HL-60 (cell line): ENCODE results near the gene KISS1R.
A peak's percentile ranks its signal among the peaks of the same experiment; 100 is the strongest.

Source experiments
- DNase-seq, 2 experiments: peaks; one replicate each; pipeline ENCODE4 v3.0.0-alpha.2; 2010 to 2020; ENCODE audit warnings: low read depth in 1 of 2, low spot score in 1 of 2
- H3K27ac ChIP-seq: fragments of 250-450 bp; sonication (Bioruptor Pico); replicated peaks from 2 replicates; pipeline ENCODE4 v1.5.1; 2020; ENCODE audit warnings: mild to moderate bottlenecking, moderate library complexity
- H3K27me3 ChIP-seq: fragments of 250-450 bp; sonication (Bioruptor Pico); 2 replicates; pipeline ENCODE4 v1.5.1; 2021; ENCODE audit warnings: mild to moderate bottlenecking, moderate library complexity; ENCODE audit not compliant: insufficient read depth, poor library complexity, severe bottlenecking
- H3K4me3 ChIP-seq: replicated peaks from 2 replicates; pipeline ENCODE4 v1.5.1; 2011; ENCODE audit warnings: mild to moderate bottlenecking, control low read depth, low read length; ENCODE audit not compliant: insufficient read depth
- CTCF ChIP-seq: IDR thresholded peaks from one replicate; pipeline ENCODE4 v1.5.1; 2011; ENCODE audit warnings: low read length, control low read depth, inconsistent platforms; ENCODE audit not compliant: insufficient read depth
- GABPA ChIP-seq: IDR thresholded peaks from 2 replicates; pipeline ENCODE4 v1.6.1; 2012; ENCODE audit warnings: low read depth
- POLR2AphosphoS5 ChIP-seq: IDR thresholded peaks from 2 replicates; pipeline ENCODE4 v1.6.1; 2012; ENCODE audit warnings: low read depth
- REST ChIP-seq: IDR thresholded peaks from 2 replicates; pipeline ENCODE4 v1.6.1; 2012; ENCODE audit warnings: low read depth; ENCODE audit not compliant: insufficient replicate concordance
- SPI1 ChIP-seq: IDR thresholded peaks from 2 replicates; pipeline ENCODE4 v1.6.1; 2012; ENCODE audit warnings: low read depth, mild to moderate bottlenecking, borderline replicate concordance

Gene KISS1R

GRCh38 chr19:950352-951066 lies 33.4 kb downstream of the KISS1R start:
- TF ChIP-seq CTCF (no peak), POLR2AphosphoS5 (no peak), REST (no peak), SPI1 (no peak), GABPA (no peak)
- Histone ChIP-seq H3K4me3 (no peak overlapping the region), H3K27ac (no peak overlapping the region), H3K27me3 (no peaks in the 10 kb centered on the region)
- DNase-seq, result no peak

- no peaks in the 10 kb centered on the region for H3K27me3 ChIP-seq
- peak overlapping the region; percentile 21; the same call in 1 of the 2 replicates for H3K4me3 ChIP-seq
- peak overlapping the region; percentile 89 for H3K27ac ChIP-seq
- TF ChIP-seq SPI1 (no peak), REST (no peak), GABPA (no peak), POLR2AphosphoS5 (no peak), CTCF (no peak)
- DNase-seq, result no peak
These were observed 35.0 kb downstream of the KISS1R start for GRCh38 chr19:952049-952679.

- no peak for TF ChIP-seq SPI1
- no peak for TF ChIP-seq CTCF
- H3K27me3 ChIP-seq, result no peaks in the 10 kb centered on the region
- peak in 1 of 2 experiments; percentile 57 for DNase-seq
- peak overlapping the region; percentile 21 for H3K4me3 ChIP-seq
- peak overlapping the region; percentile 89 for H3K27ac ChIP-seq
These were observed 35.7 kb downstream of the KISS1R start for GRCh38 chr19:952680-953444.
